Measurements from ENCODE around the gene USP4.

USP4 gene

DNA sequence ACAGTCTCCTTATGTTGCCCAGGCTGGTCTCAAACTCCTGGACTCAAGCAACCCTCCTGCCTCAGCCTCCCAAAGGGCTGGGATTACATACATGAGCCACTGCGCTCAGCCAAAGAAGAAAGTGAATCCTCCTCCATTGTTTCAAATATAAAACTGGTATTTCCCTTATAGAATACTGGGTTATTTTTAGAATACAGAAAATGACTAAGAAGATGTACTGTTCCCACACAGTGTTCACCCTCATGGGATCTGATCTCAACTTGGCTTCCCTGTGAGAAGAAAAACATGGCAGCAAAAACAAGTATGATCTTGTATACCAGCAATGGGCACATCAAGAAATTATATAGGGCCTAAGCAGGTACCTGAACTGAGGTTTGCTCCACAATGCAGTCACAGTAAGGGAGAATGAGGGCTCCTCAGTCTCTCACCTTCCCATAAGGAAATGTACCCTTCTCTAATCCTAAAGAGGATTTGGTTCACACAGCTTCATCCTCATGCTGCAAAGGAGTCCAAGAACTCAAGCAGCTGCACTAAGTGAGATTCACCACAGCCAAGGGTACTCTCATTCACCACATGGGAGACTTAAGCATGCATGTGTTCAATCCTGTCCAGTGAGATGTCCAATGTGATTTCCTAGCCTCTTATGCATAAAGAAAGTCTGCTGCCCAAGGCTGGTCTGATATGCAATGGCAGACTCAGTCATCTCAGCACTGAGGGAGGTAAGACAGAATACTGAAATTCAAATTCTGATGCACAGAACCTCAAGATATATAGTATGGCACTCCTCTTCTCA lies 25.8 kb downstream of the USP4 start:
- TF ChIP-seq, protein P1, sequence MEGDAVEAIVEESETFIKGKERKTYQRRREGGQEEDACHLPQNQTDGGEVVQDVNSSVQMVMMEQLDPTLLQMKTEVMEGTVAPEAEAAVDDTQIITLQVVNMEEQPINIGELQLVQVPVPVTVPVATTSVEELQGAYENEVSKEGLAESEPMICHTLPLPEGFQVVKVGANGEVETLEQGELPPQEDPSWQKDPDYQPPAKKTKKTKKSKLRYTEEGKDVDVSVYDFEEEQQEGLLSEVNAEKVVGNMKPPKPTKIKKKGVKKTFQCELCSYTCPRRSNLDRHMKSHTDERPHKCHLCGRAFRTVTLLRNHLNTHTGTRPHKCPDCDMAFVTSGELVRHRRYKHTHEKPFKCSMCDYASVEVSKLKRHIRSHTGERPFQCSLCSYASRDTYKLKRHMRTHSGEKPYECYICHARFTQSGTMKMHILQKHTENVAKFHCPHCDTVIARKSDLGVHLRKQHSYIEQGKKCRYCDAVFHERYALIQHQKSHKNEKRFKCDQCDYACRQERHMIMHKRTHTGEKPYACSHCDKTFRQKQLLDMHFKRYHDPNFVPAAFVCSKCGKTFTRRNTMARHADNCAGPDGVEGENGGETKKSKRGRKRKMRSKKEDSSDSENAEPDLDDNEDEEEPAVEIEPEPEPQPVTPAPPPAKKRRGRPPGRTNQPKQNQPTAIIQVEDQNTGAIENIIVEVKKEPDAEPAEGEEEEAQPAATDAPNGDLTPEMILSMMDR (IDR thresholded peaks at IDR 0.05; ENCODE audit: insufficient read depth, low read depth, low read length, missing control alignments), result no peak
- peak; percentile 61 for DNase-seq (ENCODE audit: low read depth)
- H3K4me3 ChIP-seq (ENCODE audit: low read depth, low read length), result no peak overlapping the region

DNA sequence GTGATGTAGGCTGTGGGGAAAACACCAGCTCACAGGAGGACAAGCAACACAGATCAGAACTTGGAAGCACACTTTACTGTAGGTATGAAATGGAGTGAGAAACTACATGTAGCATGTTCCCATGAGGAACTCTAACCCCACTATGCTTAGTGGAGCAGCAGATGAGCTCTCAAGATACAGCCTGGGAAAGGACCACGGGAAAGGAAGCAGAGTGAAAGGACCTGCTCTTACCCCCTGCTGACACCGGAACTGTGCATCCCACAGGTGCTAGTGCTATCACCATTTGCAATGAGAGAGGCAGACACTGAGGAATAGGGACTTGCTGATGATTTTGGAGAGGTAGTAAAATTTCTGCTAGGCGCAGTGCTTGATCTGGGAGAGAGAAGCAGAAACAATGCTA lies 28.6 kb downstream of the USP4 start:
- DNase-seq (ENCODE audit: low read depth), result peak; percentile 78
- TF ChIP-seq, protein P1 (IDR thresholded peaks at IDR 0.05; ENCODE audit: insufficient read depth, low read depth, low read length, missing control alignments), result no peak
- no peak overlapping the region for H3K4me3 ChIP-seq (ENCODE audit: low read depth, low read length)

DNA sequence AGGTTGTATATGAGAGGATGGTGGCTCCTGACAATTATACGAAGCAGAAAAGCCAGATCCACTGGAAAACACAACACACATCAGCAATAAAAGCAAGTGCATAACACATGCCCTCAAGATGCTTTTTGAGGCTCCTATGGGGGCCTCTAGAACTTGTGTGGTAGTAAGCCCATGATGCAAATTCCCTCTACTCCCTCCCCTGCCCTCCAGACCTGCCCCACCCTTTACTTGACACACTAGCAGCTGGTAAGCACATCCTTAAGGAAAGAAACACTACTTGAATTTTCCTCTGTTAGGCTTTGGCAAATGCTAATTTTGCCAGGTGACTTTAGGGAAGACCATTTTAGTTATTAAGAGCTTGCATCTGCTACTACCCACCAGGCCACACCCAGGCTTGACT lies 29.2 kb downstream of the USP4 start:
- DNase-seq (ENCODE audit: low read depth), result no peak
- H3K4me3 ChIP-seq (ENCODE audit: low read depth, low read length), result no peak overlapping the region
- TF ChIP-seq, protein P1 (IDR thresholded peaks at IDR 0.05; ENCODE audit: insufficient read depth, low read depth, low read length, missing control alignments), result no peak

DNA sequence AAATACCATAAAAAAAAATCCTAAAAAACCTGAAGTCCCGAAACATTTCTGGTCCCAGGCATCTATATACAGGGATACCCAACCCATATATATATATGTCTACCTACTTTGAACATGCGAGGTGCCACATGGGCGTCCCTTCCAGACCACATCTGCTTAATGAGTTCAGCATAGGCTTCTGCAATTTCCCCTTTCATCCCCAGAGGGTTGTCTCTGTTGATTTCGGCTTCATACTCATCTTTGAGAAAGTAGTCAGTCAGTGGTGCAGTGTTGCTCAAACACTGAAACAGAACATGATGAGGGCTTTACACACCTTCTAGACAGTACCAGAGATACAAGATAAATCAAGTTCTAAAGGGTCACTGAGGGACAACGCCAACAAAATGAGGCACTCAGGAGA lies 34.2 kb downstream of the USP4 start:
- no peak overlapping the region for H3K4me3 ChIP-seq (ENCODE audit: low read depth, low read length)
- TF ChIP-seq, protein P1 (IDR thresholded peaks at IDR 0.05; ENCODE audit: insufficient read depth, low read depth, low read length, missing control alignments), result no peak
- no peak for DNase-seq (ENCODE audit: low read depth)

DNA sequence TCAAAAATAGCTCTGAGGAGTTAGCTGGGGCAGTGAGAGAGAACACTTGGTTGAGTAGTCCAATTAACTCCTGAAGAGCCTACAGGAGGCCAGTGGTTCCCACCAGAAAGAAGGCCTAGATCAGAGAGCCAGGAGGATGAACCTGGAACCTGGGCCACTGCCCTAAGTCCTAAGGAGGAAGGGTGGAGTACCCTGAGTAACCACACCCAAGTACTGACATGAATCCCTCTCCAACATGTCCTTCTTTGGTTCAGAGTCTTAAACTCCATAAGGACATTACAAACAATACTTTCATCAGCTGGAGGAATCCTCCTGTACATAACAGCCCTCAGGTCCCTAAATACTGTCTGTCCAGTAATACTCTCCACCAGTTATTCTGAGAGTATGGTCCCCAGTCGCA lies 37.2 kb downstream of the USP4 start:
- TF ChIP-seq, protein P1 (IDR thresholded peaks at IDR 0.05; ENCODE audit: insufficient read depth, low read depth, low read length, missing control alignments), result no peak
- no peak overlapping the region for H3K4me3 ChIP-seq (ENCODE audit: low read depth, low read length)
- no peak for DNase-seq (ENCODE audit: low read depth)

DNA sequence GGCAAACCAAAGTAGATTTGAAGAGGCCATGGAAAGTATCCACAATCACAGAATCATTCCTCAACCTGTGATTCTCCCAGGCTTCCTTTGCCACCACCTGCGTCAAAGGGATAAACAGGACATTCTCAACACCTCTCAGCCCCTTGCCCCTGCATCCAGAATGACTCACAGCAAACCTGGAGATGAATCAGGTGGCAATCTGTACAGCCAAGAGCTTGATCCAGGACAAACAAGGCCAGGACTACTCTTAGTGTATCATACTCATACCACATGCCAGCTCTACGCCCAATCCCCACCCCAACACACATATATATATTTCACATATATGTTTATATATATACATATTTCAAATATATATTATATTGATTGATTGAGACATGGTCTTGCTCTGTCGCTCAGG lies 39.3 kb downstream of the USP4 start:
- DNase-seq (ENCODE audit: low read depth), result no peak
- TF ChIP-seq, protein P1 (IDR thresholded peaks at IDR 0.05; ENCODE audit: insufficient read depth, low read depth, low read length, missing control alignments), result no peak
- no peak overlapping the region for H3K4me3 ChIP-seq (ENCODE audit: low read depth, low read length)

DNA sequence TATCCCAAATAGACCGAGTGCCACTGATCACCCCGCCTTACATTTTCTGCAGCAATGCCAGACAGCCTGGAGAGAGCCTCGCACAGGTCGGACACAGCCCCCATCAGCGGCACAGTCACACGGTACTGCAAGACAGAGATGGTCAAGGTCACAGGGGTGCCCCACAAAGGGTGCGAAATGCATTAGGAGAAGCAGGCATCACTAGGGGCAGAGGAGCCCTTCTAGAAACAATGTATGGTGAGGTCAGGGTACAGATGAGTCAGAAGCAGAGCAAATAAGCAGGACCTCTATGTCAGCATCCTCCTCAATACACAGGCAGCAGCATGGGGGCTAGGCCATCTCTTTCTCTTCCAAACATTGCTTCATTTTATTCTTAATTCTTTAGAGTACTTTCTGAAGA lies 41.3 kb downstream of the USP4 start:
- no peak for DNase-seq (ENCODE audit: low read depth)
- TF ChIP-seq, protein P1 (IDR thresholded peaks at IDR 0.05; ENCODE audit: insufficient read depth, low read depth, low read length, missing control alignments), result no peak
- H3K4me3 ChIP-seq (ENCODE audit: low read depth, low read length), result no peak overlapping the region

Data from GM12865 (cell line).